ENCODE measurements around the gene TUBGCP4.

Gene TUBGCP4

GRCh38 chr15:43329960-43330779, 40.7 kb upstream of the TUBGCP4 start, which contains the start of gene LCMT2 (continued):
- TF ChIP-seq ZBTB44 (tag by site-specific recombination; IDR thresholded peaks at IDR 0.05) (no peak), ZNF350 (tag by site-specific recombination; IDR thresholded peaks at IDR 0.05) (no peak), ZNF530 (tag by site-specific recombination; IDR thresholded peaks at IDR 0.05; ENCODE audit: low read depth) (no peak), ZNF830 (tag by site-specific recombination; IDR thresholded peaks at IDR 0.05; ENCODE audit: low read depth) (no peak), ZNF544 (tag by site-specific recombination; IDR thresholded peaks at IDR 0.05) (no peak), IKZF3 (tag by site-specific recombination; IDR thresholded peaks at IDR 0.05) (no peak), KLF8 (tag by site-specific recombination; IDR thresholded peaks at IDR 0.05) (no peak; the same call in 1 of the 2 replicates), TCF7L2 (IDR thresholded peaks at IDR 0.05; ENCODE audit: borderline replicate concordance, low read depth, low read length) (no peak), ZNF76 (tag by site-specific recombination; IDR thresholded peaks at IDR 0.05; ENCODE audit: borderline replicate concordance, low read depth) (peak; percentile 59), KLF16 (tag by site-specific recombination; IDR thresholded peaks at IDR 0.05) (peak; percentile 35; the same call in 1 of the 2 replicates), BCL11B (tag by site-specific recombination; IDR thresholded peaks at IDR 0.05; ENCODE audit: low read depth) (no peak), PRDM10 (tag by site-specific recombination; IDR thresholded peaks at IDR 0.05) (peak; percentile 80), ZNF24 (tag by site-specific recombination; IDR thresholded peaks at IDR 0.05) (0 out of 2 replicates have a peak, but pooled peaks have one; percentile 41), HOXC10 (CRISPR knock-in tag; IDR thresholded peaks at IDR 0.05) (no peak), ZNF704 (tag by site-specific recombination; IDR thresholded peaks at IDR 0.05) (no peak), ZBTB48 (tag by site-specific recombination; IDR thresholded peaks at IDR 0.05) (0 out of 2 replicates have a peak, but pooled peaks have one; percentile 45), ZNF280D (tag by site-specific recombination; IDR thresholded peaks at IDR 0.05) (no peak), ZNF626 (tag by site-specific recombination; IDR thresholded peaks at IDR 0.05) (no peak), ZNF157 (tag by site-specific recombination; IDR thresholded peaks at IDR 0.05) (no peak), ZNF610 (tag by site-specific recombination; IDR thresholded peaks at IDR 0.05; ENCODE audit: borderline replicate concordance) (peak; percentile 76; the same call in 1 of the 2 replicates)
- TF ChIP-seq, protein P1, sequence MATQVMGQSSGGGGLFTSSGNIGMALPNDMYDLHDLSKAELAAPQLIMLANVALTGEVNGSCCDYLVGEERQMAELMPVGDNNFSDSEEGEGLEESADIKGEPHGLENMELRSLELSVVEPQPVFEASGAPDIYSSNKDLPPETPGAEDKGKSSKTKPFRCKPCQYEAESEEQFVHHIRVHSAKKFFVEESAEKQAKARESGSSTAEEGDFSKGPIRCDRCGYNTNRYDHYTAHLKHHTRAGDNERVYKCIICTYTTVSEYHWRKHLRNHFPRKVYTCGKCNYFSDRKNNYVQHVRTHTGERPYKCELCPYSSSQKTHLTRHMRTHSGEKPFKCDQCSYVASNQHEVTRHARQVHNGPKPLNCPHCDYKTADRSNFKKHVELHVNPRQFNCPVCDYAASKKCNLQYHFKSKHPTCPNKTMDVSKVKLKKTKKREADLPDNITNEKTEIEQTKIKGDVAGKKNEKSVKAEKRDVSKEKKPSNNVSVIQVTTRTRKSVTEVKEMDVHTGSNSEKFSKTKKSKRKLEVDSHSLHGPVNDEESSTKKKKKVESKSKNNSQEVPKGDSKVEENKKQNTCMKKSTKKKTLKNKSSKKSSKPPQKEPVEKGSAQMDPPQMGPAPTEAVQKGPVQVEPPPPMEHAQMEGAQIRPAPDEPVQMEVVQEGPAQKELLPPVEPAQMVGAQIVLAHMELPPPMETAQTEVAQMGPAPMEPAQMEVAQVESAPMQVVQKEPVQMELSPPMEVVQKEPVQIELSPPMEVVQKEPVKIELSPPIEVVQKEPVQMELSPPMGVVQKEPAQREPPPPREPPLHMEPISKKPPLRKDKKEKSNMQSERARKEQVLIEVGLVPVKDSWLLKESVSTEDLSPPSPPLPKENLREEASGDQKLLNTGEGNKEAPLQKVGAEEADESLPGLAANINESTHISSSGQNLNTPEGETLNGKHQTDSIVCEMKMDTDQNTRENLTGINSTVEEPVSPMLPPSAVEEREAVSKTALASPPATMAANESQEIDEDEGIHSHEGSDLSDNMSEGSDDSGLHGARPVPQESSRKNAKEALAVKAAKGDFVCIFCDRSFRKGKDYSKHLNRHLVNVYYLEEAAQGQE (tag by site-specific recombination; IDR thresholded peaks at IDR 0.05), result no peak
- TF ChIP-seq, protein P2, sequence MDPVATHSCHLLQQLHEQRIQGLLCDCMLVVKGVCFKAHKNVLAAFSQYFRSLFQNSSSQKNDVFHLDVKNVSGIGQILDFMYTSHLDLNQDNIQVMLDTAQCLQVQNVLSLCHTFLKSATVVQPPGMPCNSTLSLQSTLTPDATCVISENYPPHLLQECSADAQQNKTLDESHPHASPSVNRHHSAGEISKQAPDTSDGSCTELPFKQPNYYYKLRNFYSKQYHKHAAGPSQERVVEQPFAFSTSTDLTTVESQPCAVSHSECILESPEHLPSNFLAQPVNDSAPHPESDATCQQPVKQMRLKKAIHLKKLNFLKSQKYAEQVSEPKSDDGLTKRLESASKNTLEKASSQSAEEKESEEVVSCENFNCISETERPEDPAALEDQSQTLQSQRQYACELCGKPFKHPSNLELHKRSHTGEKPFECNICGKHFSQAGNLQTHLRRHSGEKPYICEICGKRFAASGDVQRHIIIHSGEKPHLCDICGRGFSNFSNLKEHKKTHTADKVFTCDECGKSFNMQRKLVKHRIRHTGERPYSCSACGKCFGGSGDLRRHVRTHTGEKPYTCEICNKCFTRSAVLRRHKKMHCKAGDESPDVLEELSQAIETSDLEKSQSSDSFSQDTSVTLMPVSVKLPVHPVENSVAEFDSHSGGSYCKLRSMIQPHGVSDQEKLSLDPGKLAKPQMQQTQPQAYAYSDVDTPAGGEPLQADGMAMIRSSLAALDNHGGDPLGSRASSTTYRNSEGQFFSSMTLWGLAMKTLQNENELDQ (tag by site-specific recombination; IDR thresholded peaks at IDR 0.05; ENCODE audit: low read depth), result no peak

All from HEK293 (cell line).